HUES6 (cell line): Measurements from ENCODE around the gene KIF16B.

Experiments used
- H3K27ac ChIP-seq: 2 replicates; pipeline ENCODE4 v1.7.0; 2013; ENCODE audit warnings: low read depth, mild to moderate bottlenecking, low read length, inconsistent platforms
- H3K27me3 ChIP-seq: 2 replicates; pipeline ENCODE4 v1.6.1; 2013; ENCODE audit warnings: low read length; ENCODE audit not compliant: control insufficient read depth, insufficient read depth
- H3K36me3 ChIP-seq: 2 replicates; pipeline ENCODE4 v1.6.1; 2013; ENCODE audit warnings: low read length; ENCODE audit not compliant: control insufficient read depth, insufficient read depth
- H3K4me1 ChIP-seq: 2 replicates; pipeline ENCODE4 v1.6.1; 2013; ENCODE audit warnings: low read length; ENCODE audit not compliant: control insufficient read depth, insufficient read depth
- H3K4me3 ChIP-seq: 2 replicates; pipeline ENCODE4 v1.5.1; 2013; ENCODE audit warnings: low read depth, low read length
- H3K9ac ChIP-seq: one replicate; pipeline ENCODE4 v1.6.1; 2013; ENCODE audit warnings: mild to moderate bottlenecking, low read length
- H3K9me3 ChIP-seq: 2 replicates; pipeline ENCODE4 v1.6.1; 2013; ENCODE audit warnings: low read depth, low read length; ENCODE audit not compliant: control insufficient read depth, insufficient read depth

KIF16B gene

DNA sequence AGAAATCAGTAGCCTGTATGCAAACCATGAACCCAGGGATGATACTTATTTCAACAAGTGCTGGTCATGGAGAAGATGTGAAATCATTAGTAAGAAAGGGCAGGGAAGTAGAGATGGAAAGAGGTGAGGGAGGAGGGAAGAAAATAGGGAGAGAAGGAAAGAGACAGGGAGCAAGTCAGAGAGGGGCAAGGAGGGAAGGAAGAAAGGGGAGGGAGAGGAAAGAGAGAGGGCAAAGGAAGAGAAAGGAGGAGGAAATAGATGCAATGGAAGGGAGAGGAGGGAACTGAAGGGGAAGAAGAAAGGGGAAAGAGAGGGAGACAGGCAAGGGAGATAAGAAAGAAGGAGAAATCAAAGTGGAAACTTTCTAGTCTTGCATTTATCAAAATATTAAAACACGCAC, 195.1 kb downstream of the KIF16B start:
- no peaks in the 10 kb centered on the region for H3K9me3 ChIP-seq
- H3K4me3 ChIP-seq: no peak overlapping the region
- no peak overlapping the region for H3K27ac ChIP-seq
- peaks cover 9% of the 10 kb centered on the region for H3K36me3 ChIP-seq
- no peak overlapping the region for H3K9ac ChIP-seq
- H3K4me1 ChIP-seq: no peaks in the 10 kb centered on the region
- no peaks in the 10 kb centered on the region for H3K27me3 ChIP-seq

DNA sequence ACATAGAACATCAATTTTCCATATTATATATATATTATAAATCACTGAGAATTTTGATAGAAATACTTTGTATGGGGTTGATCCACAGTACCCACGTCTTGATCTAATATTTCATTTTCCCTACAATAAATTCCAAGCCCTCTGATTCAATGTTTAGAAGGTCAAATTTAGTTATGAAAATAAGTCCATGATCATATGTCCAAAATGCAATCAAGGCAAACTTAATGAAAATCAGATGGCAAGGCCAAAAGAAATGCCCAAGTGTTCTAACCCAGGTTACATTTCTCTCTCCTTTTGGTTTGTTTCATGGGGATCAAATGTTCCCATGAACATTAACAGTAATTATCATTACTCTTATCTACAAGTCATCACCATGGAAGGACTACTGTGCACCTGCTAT, 203.8 kb downstream of the KIF16B start:
- Histone ChIP-seq H3K36me3 (0 out of 2 replicates have a peak, but pooled peaks cover 6% of the 10 kb centered on the region), H3K4me3 (no peak overlapping the region), H3K4me1 (no peaks in the 10 kb centered on the region), H3K27me3 (no peaks in the 10 kb centered on the region), H3K27ac (no peak overlapping the region), H3K9me3 (no peaks in the 10 kb centered on the region), H3K9ac (no peak overlapping the region)

GRCh38 chr20:16368645-16369292, 204.5 kb downstream of the KIF16B start:
- no peak overlapping the region for H3K9ac ChIP-seq
- H3K9me3 ChIP-seq: no peaks in the 10 kb centered on the region
- H3K27ac ChIP-seq: no peak overlapping the region
- H3K4me3 ChIP-seq: no peak overlapping the region
- H3K4me1 ChIP-seq: no peaks in the 10 kb centered on the region
- no peaks in the 10 kb centered on the region for H3K36me3 ChIP-seq
- H3K27me3 ChIP-seq: no peaks in the 10 kb centered on the region

GRCh38 chr20:16367948-16368560, 205.2 kb downstream of the KIF16B start:
- Histone ChIP-seq H3K9me3 (no peaks in the 10 kb centered on the region), H3K27me3 (no peaks in the 10 kb centered on the region), H3K4me1 (no peaks in the 10 kb centered on the region), H3K36me3 (no peaks in the 10 kb centered on the region), H3K9ac (no peak overlapping the region), H3K4me3 (no peak overlapping the region), H3K27ac (no peak overlapping the region)

GRCh38 chr20:16366529-16366928, 206.7 kb downstream of the KIF16B start:
- H3K4me1 ChIP-seq: no peaks in the 10 kb centered on the region

DNA sequence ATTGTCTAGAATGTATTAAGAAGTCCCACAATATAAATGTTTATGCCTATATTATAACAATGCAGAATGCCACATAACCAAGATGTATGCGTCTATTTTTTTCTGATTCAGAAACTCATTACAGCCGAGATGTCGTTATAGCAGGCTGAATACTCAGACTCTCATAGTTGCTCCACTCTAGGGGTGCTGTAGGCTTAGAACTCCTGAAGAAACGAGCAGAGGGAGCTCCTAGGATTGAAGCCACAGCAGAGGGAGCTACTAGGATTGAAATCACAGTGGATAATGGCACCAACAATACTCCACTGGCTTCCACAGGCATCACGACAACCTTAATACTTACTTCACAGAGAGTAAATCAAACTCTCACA, 208.9 kb downstream of the KIF16B start:
- no peaks in the 10 kb centered on the region for H3K4me1 ChIP-seq
- no peaks in the 10 kb centered on the region for H3K36me3 ChIP-seq
- no peak overlapping the region for H3K9ac ChIP-seq
- H3K9me3 ChIP-seq: no peaks in the 10 kb centered on the region
- H3K4me3 ChIP-seq: no peak overlapping the region
- no peak overlapping the region for H3K27ac ChIP-seq
- H3K27me3 ChIP-seq: no peaks in the 10 kb centered on the region

More at GRCh38 chr20:16366529-16366928, 206.7 kb downstream of the KIF16B start:
- H3K4me3 ChIP-seq: no peak overlapping the region
- no peak overlapping the region for H3K27ac ChIP-seq
- H3K36me3 ChIP-seq: no peaks in the 10 kb centered on the region
- no peaks in the 10 kb centered on the region for H3K9me3 ChIP-seq
- no peak overlapping the region for H3K9ac ChIP-seq
- no peaks in the 10 kb centered on the region for H3K27me3 ChIP-seq

DNA sequence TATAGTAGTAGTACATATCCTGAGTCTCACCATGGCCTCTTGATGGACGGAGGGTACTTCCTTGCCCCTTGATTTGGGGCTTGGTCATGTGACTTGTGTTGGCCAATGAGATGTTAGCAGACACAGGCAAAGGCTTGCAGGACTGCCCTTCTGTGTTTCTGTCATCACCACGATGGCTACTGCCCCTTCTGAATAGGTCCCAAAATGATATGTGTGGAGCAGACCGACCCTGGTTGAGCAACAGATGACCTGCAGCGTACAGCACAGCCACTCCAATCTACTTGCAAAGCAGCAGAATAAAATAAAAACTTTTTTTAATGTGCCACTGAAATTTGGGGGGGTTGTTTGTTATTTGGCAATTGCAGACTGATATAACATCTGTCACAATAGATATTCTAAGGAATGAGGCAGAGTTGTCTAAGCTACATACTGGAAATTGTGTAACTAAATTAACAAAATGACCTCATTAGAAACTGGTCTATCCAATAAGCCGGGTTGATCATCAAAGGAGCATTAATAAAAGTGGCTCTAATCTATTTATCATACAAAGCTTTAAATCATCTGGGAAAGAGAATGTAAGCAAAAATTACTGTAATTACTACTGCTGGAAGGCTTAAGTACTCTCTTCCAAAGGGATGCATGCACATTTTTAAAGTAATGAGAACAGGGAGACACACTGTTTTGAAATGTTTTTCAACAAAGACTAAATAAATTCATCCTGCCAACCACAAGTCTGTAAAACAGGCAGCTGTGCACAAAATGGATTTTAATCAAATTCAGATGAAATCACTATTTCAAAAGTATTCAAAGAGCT, 209.5 kb downstream of the KIF16B start:
- Histone ChIP-seq H3K27me3 (no peaks in the 10 kb centered on the region), H3K27ac (no peak overlapping the region), H3K9me3 (no peaks in the 10 kb centered on the region), H3K4me3 (no peak overlapping the region), H3K36me3 (no peaks in the 10 kb centered on the region), H3K9ac (no peak overlapping the region), H3K4me1 (no peaks in the 10 kb centered on the region)

DNA sequence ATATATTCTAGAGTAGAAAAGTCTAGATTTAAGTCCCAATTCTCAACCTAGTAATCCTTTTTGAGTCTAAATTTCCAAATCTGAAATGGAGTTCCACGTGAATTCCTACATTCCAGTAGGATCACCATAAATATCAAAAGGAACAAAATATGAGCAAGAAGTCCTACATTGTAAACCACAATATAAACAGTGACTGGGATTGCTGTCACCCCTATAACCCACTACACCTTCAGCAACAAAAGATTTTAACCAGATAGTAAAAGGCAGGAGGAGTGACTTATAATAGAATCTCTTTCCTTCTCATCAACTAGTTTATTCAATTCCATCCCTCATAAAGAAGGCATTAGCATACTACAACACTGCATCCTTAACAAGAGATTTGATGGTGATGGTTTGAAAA, 210.6 kb downstream of the KIF16B start:
- Histone ChIP-seq H3K36me3 (no peaks in the 10 kb centered on the region), H3K27me3 (no peaks in the 10 kb centered on the region), H3K4me3 (no peak overlapping the region), H3K27ac (no peak overlapping the region), H3K4me1 (no peaks in the 10 kb centered on the region), H3K9me3 (no peaks in the 10 kb centered on the region), H3K9ac (no peak overlapping the region)

GRCh38 chr20:16360668-16361067, 212.6 kb downstream of the KIF16B start:
- Histone ChIP-seq H3K36me3 (no peaks in the 10 kb centered on the region), H3K9me3 (no peaks in the 10 kb centered on the region), H3K27ac (no peak overlapping the region), H3K4me1 (no peaks in the 10 kb centered on the region), H3K4me3 (no peak overlapping the region), H3K27me3 (no peaks in the 10 kb centered on the region), H3K9ac (no peak overlapping the region)

GRCh38 chr20:16353417-16353781, 219.8 kb downstream of the KIF16B start:
- Histone ChIP-seq H3K27ac (no peak overlapping the region), H3K36me3 (no peaks in the 10 kb centered on the region), H3K4me3 (no peak overlapping the region), H3K4me1 (peaks cover 4% of the 10 kb centered on the region; the same call in 1 of the 2 replicates), H3K27me3 (no peaks in the 10 kb centered on the region), H3K9me3 (no peaks in the 10 kb centered on the region), H3K9ac (no peak overlapping the region)

DNA sequence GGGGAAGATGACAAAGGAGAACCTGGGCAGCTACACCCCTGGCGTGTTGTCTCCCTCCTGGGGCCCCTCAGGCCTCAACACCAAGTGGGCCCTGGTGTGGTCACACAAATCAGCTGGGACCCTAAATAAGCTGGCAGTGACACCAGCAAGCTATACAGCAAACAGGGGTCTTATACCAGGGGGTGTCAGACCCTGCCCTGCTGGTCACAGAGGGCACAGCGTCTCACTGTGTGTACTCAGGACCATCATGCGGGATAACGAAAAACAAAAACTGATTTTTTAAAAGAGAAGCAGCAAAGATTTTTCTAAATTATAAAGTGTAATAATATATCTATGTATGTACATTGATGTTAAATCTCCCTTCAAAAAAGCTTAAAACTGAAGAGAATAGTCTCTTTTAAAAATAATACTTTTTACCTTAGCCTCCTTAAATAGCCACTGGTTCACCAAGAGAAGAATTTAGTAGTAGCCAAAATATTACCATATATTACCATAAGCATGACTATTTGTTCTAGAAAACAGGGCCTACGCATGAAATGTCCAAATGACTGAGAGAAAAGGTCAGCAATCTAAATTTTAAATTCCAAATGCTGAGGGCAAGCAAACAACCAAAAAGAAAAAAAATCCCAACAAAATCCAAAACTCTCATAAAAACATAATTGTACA, 220.4 kb downstream of the KIF16B start:
- H3K36me3 ChIP-seq: no peaks in the 10 kb centered on the region
- no peak overlapping the region for H3K9ac ChIP-seq
- no peak overlapping the region for H3K4me3 ChIP-seq

More for the DNA sequence above, 220.4 kb downstream of the KIF16B start:
- Histone ChIP-seq H3K27me3 (no peaks in the 10 kb centered on the region), H3K9me3 (no peaks in the 10 kb centered on the region), H3K4me1 (peaks cover 4% of the 10 kb centered on the region; the same call in 1 of the 2 replicates), H3K27ac (no peak overlapping the region)
